Effector memory CD4-positive, alpha-beta T cell (primary cell): ENCODE results near the gene ZNF518A.

Source experiments
- DNase-seq, 3 donors: peaks; one replicate each; pipeline ENCODE4 v3.0.0-alpha.2; 2020
- H3K27ac ChIP-seq: 2 replicates; pipeline ENCODE4 v1.7.0; 2013; ENCODE audit warnings: mild to moderate bottlenecking, low read length, moderate library complexity; ENCODE audit not compliant: insufficient read depth, poor library complexity, severe bottlenecking
- H3K27me3 ChIP-seq: replicated peaks from 2 replicates; pipeline ENCODE4 v1.7.0; 2013; ENCODE audit warnings: mild to moderate bottlenecking, low read length; ENCODE audit not compliant: insufficient read depth, control insufficient read depth, poor library complexity, severe bottlenecking
- H3K36me3 ChIP-seq: 2 replicates; pipeline ENCODE4 v1.7.0; 2013; ENCODE audit warnings: mild to moderate bottlenecking, low read length, moderate library complexity; ENCODE audit not compliant: control insufficient read depth, insufficient read depth
- H3K4me1 ChIP-seq: 2 replicates; pipeline ENCODE4 v1.7.0; 2013; ENCODE audit warnings: low read length, mild to moderate bottlenecking; ENCODE audit not compliant: control insufficient read depth, insufficient read depth, poor library complexity, severe bottlenecking
- H3K4me3 ChIP-seq: 2 replicates; pipeline ENCODE4 v1.7.0; 2013; ENCODE audit warnings: low read length, low read depth, mild to moderate bottlenecking; ENCODE audit not compliant: insufficient read depth, poor library complexity, severe bottlenecking
- H3K9me3 ChIP-seq: 2 replicates; pipeline ENCODE4 v1.7.0; 2013; ENCODE audit warnings: mild to moderate bottlenecking, low read length, moderate library complexity; ENCODE audit not compliant: control insufficient read depth

Gene ZNF518A

DNA sequence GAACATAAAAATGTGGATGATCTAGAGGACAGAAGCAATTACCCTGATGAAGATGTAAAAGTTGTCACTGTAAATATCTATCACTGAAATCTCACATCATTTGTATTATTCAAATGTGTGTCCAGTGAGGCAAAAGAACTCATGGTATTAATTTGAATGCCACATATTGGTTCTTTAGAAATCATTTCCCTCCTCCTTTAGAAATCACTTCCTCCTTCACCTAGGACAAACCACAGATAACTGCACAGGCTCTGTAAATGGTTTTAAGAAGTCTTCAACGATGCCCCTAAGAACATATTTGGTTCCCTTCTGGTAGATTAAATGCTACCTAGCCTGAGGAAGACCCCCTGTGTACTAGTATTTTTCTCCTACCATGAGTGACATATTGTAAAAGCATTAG lies 33.1 kb upstream of the ZNF518A start:
- H3K4me1 ChIP-seq, result no peaks in the 10 kb centered on the region

GRCh38 chr10:96097865-96098264 lies 32.2 kb upstream of the ZNF518A start:
- Histone ChIP-seq H3K27me3 (peaks cover 8% of the 10 kb centered on the region), H3K36me3 (no peaks in the 10 kb centered on the region), H3K4me3 (no peak overlapping the region), H3K27ac (no peak overlapping the region), H3K9me3 (no peaks in the 10 kb centered on the region), H3K4me1 (no peaks in the 10 kb centered on the region)
- DNase-seq, result no peak

More for the DNA sequence above, 33.1 kb upstream of the ZNF518A start:
- Histone ChIP-seq H3K27ac (no peak overlapping the region), H3K4me3 (no peak overlapping the region), H3K9me3 (no peaks in the 10 kb centered on the region), H3K36me3 (no peaks in the 10 kb centered on the region), H3K27me3 (peaks cover 8% of the 10 kb centered on the region)
- no peak for DNase-seq

GRCh38 chr10:96107623-96108038 lies 22.5 kb upstream of the ZNF518A start:
- Histone ChIP-seq H3K27me3 (peaks cover 21% of the 10 kb centered on the region), H3K36me3 (no peaks in the 10 kb centered on the region), H3K4me1 (no peaks in the 10 kb centered on the region), H3K27ac (no peak overlapping the region), H3K4me3 (no peak overlapping the region), H3K9me3 (no peaks in the 10 kb centered on the region)
- no peak for DNase-seq

DNA sequence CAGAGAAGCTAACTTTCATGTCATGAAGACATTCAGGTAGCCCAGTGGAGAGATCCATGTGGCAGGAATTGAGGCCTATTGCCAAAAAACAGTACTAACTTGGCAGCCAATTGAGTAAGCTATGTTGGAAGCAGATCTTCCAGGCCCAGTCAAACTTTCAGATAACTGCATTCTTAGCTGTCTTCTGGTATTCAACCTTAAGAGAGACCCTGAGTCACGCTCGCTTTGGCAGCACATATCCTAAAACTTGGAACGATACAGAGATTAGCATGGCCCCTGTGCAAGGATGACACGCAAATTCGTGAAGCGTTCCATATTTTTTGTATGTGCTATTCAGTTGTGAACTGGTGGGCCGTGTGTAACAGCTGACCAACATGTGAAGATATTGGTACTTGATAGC lies 17.6 kb upstream of the ZNF518A start:
- Histone ChIP-seq H3K4me3 (no peak overlapping the region), H3K4me1 (no peaks in the 10 kb centered on the region), H3K9me3 (no peaks in the 10 kb centered on the region), H3K27me3 (peaks cover 15% of the 10 kb centered on the region), H3K27ac (no peak overlapping the region), H3K36me3 (no peaks in the 10 kb centered on the region)
- DNase-seq, result no peak

GRCh38 chr10:96118604-96119450 lies 11.3 kb upstream of the ZNF518A start:
- no peak overlapping the region for H3K4me3 ChIP-seq
- H3K27ac ChIP-seq, result no peak overlapping the region
- no peaks in the 10 kb centered on the region for H3K9me3 ChIP-seq
- DNase-seq, result no peak
- H3K36me3 ChIP-seq, result no peaks in the 10 kb centered on the region
- peaks cover 8% of the 10 kb centered on the region for H3K27me3 ChIP-seq
- H3K4me1 ChIP-seq, result no peaks in the 10 kb centered on the region

GRCh38 chr10:96122824-96123223 lies 7.3 kb upstream of the ZNF518A start:
- Histone ChIP-seq H3K9me3 (no peaks in the 10 kb centered on the region), H3K27ac (no peak overlapping the region), H3K27me3 (peaks cover 14% of the 10 kb centered on the region), H3K4me1 (no peaks in the 10 kb centered on the region), H3K4me3 (no peak overlapping the region), H3K36me3 (no peaks in the 10 kb centered on the region)
- no peak for DNase-seq

DNA sequence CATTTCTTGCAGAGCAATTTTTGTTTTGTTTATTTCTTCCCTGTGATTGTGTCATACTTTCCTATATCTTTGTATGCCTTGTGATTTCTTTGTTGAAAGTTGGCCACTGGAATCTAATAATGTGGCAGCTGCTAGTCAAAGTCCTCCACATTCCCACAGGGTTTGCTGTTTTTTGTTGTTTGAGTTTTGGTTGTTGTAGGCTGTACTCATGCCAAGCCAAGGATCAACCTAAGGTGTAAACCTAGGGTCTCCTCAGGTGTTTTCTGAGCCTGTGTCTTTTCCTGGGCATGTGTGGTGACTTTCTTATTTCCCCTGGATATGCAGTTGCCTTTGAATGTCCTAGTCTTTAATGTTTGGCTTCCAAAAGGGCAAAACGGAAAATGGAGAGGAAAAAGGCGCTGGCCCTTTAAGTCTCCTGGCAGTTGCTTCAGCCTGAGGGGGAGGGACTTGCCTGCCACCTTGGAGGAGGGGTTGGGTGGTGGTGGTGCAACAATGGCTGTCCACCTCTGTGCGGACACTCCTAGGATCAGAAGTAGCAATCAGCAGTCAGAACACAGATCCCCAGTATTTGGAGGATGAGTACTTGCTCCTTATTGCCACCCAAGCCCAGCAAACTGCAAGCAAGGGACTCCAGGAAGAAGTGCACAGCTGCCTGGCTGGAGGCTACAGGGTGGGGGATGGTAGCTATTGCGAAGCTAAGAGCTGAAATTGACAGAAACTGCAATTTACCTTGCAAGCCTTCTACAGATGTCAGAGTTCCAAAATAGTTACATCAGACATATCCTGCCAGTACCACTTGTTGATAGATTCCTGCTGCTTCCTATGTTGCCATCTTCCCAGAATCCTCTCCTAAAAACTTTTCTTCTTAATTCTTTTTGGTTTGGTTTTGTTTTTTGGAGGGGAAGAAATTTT lies 5.6 kb upstream of the ZNF518A start:
- DNase-seq, result no peak
- peaks cover 14% of the 10 kb centered on the region for H3K27me3 ChIP-seq

GRCh38 chr10:96125142-96125515 lies 5.0 kb upstream of the ZNF518A start:
- DNase-seq, result no peak
- Histone ChIP-seq H3K4me1 (no peaks in the 10 kb centered on the region), H3K27ac (no peak overlapping the region)

More for the DNA sequence above, 5.6 kb upstream of the ZNF518A start:
- Histone ChIP-seq H3K4me3 (no peak overlapping the region), H3K27ac (no peak overlapping the region), H3K4me1 (no peaks in the 10 kb centered on the region), H3K9me3 (peaks cover 3% of the 10 kb centered on the region), H3K36me3 (no peaks in the 10 kb centered on the region)

GRCh38 chr10:96130326-96130995 lies 364 bp downstream of the ZNF518A start:
- Histone ChIP-seq H3K27me3 (no peaks in the 10 kb centered on the region), H3K27ac (peak overlapping the region; percentile 98), H3K4me1 (no peaks in the 10 kb centered on the region), H3K4me3 (peak overlapping the region; percentile 85), H3K36me3 (peaks cover 13% of the 10 kb centered on the region), H3K9me3 (peaks cover 4% of the 10 kb centered on the region)
- peak in 2 of 3 donors; percentile 52 to 58 for DNase-seq

More at GRCh38 chr10:96125142-96125515, 5.0 kb upstream of the ZNF518A start:
- H3K36me3 ChIP-seq, result no peaks in the 10 kb centered on the region
- peaks cover 14% of the 10 kb centered on the region for H3K27me3 ChIP-seq
- no peak overlapping the region for H3K4me3 ChIP-seq
- peaks cover 4% of the 10 kb centered on the region for H3K9me3 ChIP-seq
